Measurements from ENCODE around the gene ACOT12.

- TF ChIP-seq GATA3 (IDR thresholded peaks at IDR 0.05; ENCODE audit: low read depth, low read length), result no peak
- no peak for TF ChIP-seq GATA2 (IDR thresholded peaks at IDR 0.05; ENCODE audit: low read depth, low read length)
These were observed 36.1 kb upstream of the ACOT12 start for GRCh38 chr5:81429985-81430384.
